ENCODE results near the gene SIVA1.

DNA sequence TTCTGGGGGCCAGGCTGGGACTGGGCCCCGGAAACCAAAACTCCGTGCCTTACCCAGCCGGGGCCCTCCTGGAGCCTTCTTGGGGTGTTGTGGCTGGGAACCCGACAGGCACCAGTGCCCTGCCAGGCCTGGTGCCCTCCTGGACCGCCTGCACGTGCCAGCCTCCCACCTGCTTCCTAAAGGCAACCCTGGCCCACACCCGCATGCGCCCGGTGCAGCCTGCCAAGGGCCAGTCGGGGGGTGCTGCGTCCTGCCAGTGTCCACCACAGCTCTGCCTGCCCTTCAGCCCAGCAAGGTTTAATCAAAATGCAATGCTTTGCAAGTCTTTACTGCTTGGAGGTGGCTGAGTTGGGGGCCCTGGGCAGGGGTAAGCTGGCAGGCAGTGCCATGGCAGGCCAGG lies 34.1 kb upstream of the SIVA1 start:
- no peak for TF ChIP-seq POLR2A (IDR thresholded peaks at IDR 0.05; ENCODE audit: low read length)
- no peak for TF ChIP-seq GATA1 (IDR thresholded peaks at IDR 0.05; ENCODE audit: low read depth, low read length)

Data from erythroblast (primary cell).